UCSD-AML1 (cell line): ENCODE results near the gene MAN2C1.
A peak's percentile ranks its signal among the peaks of the same experiment; 100 is the strongest.
"Not testable (repeated sequence)": the region's sequence is repeated elsewhere in the genome, so short reads cannot be mapped to it uniquely, and the experiment has no call there.

Experiments used
- DNase-seq: peaks from one replicate; lab custom pipeline; 2025; ENCODE audit not compliant: unreplicated experiment; lab: John Stamatoyannopoulos, UW

The MAN2C1 gene

GRCh38 chr15:75313116-75313845 lies 55.1 kb downstream of the MAN2C1 start:
- no peak for DNase-seq

- not testable (repeated sequence) for DNase-seq
These were observed 55.9 kb downstream of the MAN2C1 start for GRCh38 chr15:75312548-75312947.

- DNase-seq: no peak
These were observed 58.7 kb downstream of the MAN2C1 start for GRCh38 chr15:75309711-75310110.

GRCh38 chr15:75307778-75308390 lies 60.5 kb downstream of the MAN2C1 start:
- peak; percentile 74 for DNase-seq

GRCh38 chr15:75306188-75306587 lies 62.2 kb downstream of the MAN2C1 start:
- DNase-seq: no peak
